ENCODE measurements around the gene MRPL24. TPM values are rescaled to one million over a fixed set of nuclear protein-coding genes. Genes with fewer than 3 reads are reported as not detected.

Gene MRPL24
- total RNA-seq, 1 donor = 42.8 TPM

GRCh38 chr1:156700736-156701531 is 40.0 kb downstream of the MRPL24 start:
- no peak for TF ChIP-seq CTCF (IDR thresholded peaks at IDR 0.05; ENCODE audit: insufficient read depth, low read length)

GRCh38 chr1:156698995-156699394 is 41.9 kb downstream of the MRPL24 start:
- H3K4me3 ChIP-seq (ENCODE audit: low read depth, low read length) = no peak overlapping the region
- TF ChIP-seq CTCF (IDR thresholded peaks at IDR 0.05; ENCODE audit: insufficient read depth, low read length) = no peak
- DNase-seq (ENCODE audit: low read depth) = no peak

More at GRCh38 chr1:156700736-156701531, 40.0 kb downstream of the MRPL24 start:
- DNase-seq (ENCODE audit: low read depth) = no peak
- no peak overlapping the region for H3K4me3 ChIP-seq (ENCODE audit: low read depth, low read length)

- DNase-seq (ENCODE audit: low read depth) = no peak
Observed at GRCh38 chr1:156697481-156697880, 43.4 kb downstream of the MRPL24 start.

GRCh38 chr1:156696755-156697154 is 44.1 kb downstream of the MRPL24 start:
- no peak for DNase-seq (ENCODE audit: low read depth)
- no peak for TF ChIP-seq CTCF (IDR thresholded peaks at IDR 0.05; ENCODE audit: insufficient read depth, low read length)
- no peak overlapping the region for H3K4me3 ChIP-seq (ENCODE audit: low read depth, low read length)

More at GRCh38 chr1:156697481-156697880, 43.4 kb downstream of the MRPL24 start:
- TF ChIP-seq CTCF (IDR thresholded peaks at IDR 0.05; ENCODE audit: insufficient read depth, low read length) = no peak
- H3K4me3 ChIP-seq (ENCODE audit: low read depth, low read length) = no peak overlapping the region

- no peak for TF ChIP-seq CTCF (IDR thresholded peaks at IDR 0.05; ENCODE audit: insufficient read depth, low read length)
- H3K4me3 ChIP-seq (ENCODE audit: low read depth, low read length) = no peak overlapping the region
- DNase-seq (ENCODE audit: low read depth) = no peak
Observed at GRCh38 chr1:156694690-156694962, 46.3 kb downstream of the MRPL24 start.

GRCh38 chr1:156693848-156694689 is 46.8 kb downstream of the MRPL24 start:
- no peak for DNase-seq (ENCODE audit: low read depth)
- no peak for TF ChIP-seq CTCF (IDR thresholded peaks at IDR 0.05; ENCODE audit: insufficient read depth, low read length)
- H3K4me3 ChIP-seq (ENCODE audit: low read depth, low read length) = no peak overlapping the region
